NCI-H2171 treated with DMSO at 0.1 percent for 48 hours (cell line): ENCODE measurements around the gene GIMD1.

ENCODE experiments used
- DNase-seq: peaks from one replicate; lab custom pipeline; 2025; lab: John Stamatoyannopoulos, UW

The GIMD1 gene

GRCh38 chr4:106315476-106315967 is 53.1 kb downstream of the GIMD1 start:
- no peak for DNase-seq

- DNase-seq, result no peak
Measured at GRCh38 chr4:106314960-106315359, 53.6 kb downstream of the GIMD1 start.

- DNase-seq, result no peak
Measured at GRCh38 chr4:106312997-106313522, 55.5 kb downstream of the GIMD1 start.

- no peak for DNase-seq
Measured at GRCh38 chr4:106312377-106312776, 56.2 kb downstream of the GIMD1 start.
